Mesenteric fat pad (tissue), 1 donor: ENCODE data around the gene NKAIN2. TPM values are rescaled to one million over a fixed set of nuclear protein-coding genes. Genes with fewer than 3 reads are reported as not detected.
"Not testable (repeated sequence)": the region's sequence is repeated elsewhere in the genome, so short reads cannot be mapped to it uniquely, and the experiment has no call there.

Experiments used
- DNase-seq: peaks from one replicate; pipeline ENCODE4 v3.0.0-alpha.2; 2020; ENCODE audit warnings: low spot score
- total RNA-seq: library from RNA; stranded (reverse); fragmentation: NEBNext Ultra II Directional; extraction: Animal tissue kit (Norgen Biotek cat#: 25700); gene quantifications from one replicate; pipeline ENCODE4 v1.2.1, GENCODE V29; 2021
- donor health status: DM: yes; HTN: yes; CAD: no.

Gene NKAIN2
- total RNA-seq, 1 donor from 2014 or later = 0.42 TPM

- no peak for DNase-seq
These were observed 754.2 kb downstream of the NKAIN2 start for GRCh38 chr6:124557873-124558272.

- not testable (repeated sequence) for DNase-seq
These were observed 756.4 kb downstream of the NKAIN2 start for GRCh38 chr6:124560078-124560477.

GRCh38 chr6:124560873-124561567 is 757.4 kb downstream of the NKAIN2 start:
- DNase-seq = no peak

GRCh38 chr6:124561635-124562130 is 758.0 kb downstream of the NKAIN2 start:
- DNase-seq = no peak

GRCh38 chr6:124564125-124564524 is 760.5 kb downstream of the NKAIN2 start:
- DNase-seq = not testable (repeated sequence)

- no peak for DNase-seq
These were observed 763.7 kb downstream of the NKAIN2 start for GRCh38 chr6:124567401-124567800.

- no peak for DNase-seq
These were observed 770.3 kb downstream of the NKAIN2 start for GRCh38 chr6:124573953-124574352.

- DNase-seq = no peak
These were observed 774.1 kb downstream of the NKAIN2 start for GRCh38 chr6:124577734-124578281.

- no peak for DNase-seq
These were observed 786.3 kb downstream of the NKAIN2 start for GRCh38 chr6:124590001-124590400.

- no peak for DNase-seq
These were observed 796.0 kb downstream of the NKAIN2 start for GRCh38 chr6:124599656-124600055.

GRCh38 chr6:124604719-124605118 is 801.1 kb downstream of the NKAIN2 start:
- no peak for DNase-seq

GRCh38 chr6:124607119-124607627 is 803.5 kb downstream of the NKAIN2 start:
- no peak for DNase-seq

- no peak for DNase-seq
These were observed 809.4 kb downstream of the NKAIN2 start for GRCh38 chr6:124613031-124613430.

- no peak for DNase-seq
These were observed 818.7 kb downstream of the NKAIN2 start for GRCh38 chr6:124622351-124622750.

GRCh38 chr6:124633655-124634054 is 830.0 kb downstream of the NKAIN2 start:
- DNase-seq = no peak

- DNase-seq = no peak
These were observed 836.8 kb downstream of the NKAIN2 start for GRCh38 chr6:124640432-124640831.

GRCh38 chr6:124655866-124656265 is 852.2 kb downstream of the NKAIN2 start:
- DNase-seq = no peak

- no peak for DNase-seq
These were observed 854.4 kb downstream of the NKAIN2 start for GRCh38 chr6:124658053-124658452.

GRCh38 chr6:124659427-124659826 is 855.8 kb downstream of the NKAIN2 start:
- no peak for DNase-seq

GRCh38 chr6:124660185-124660584 is 856.5 kb downstream of the NKAIN2 start:
- DNase-seq = no peak

- DNase-seq = no peak
These were observed 857.5 kb downstream of the NKAIN2 start for GRCh38 chr6:124661097-124661661.

- no peak for DNase-seq
These were observed 864.4 kb downstream of the NKAIN2 start for GRCh38 chr6:124668028-124668427.
